Activated T-helper 2 cell treated with anti-CD3 and anti-CD28 coated beads, Interferon-gamma antibody, Interleukin-2, Interleukin-4, amounts not matched to agents 10 μg/mL and 5 μg/mL and 100 μg/mL, durations not matched to agents 14 hours and 24 hours and 36 hours (primary cell): Measurements from ENCODE around the gene DDB1. TPM values are rescaled to one million over a fixed set of nuclear protein-coding genes. Genes with fewer than 3 reads are reported as not detected.
A peak's percentile ranks its signal among the peaks of the same experiment; 100 is the strongest.

Experiments used
- DNase-seq: peaks from one replicate; pipeline ENCODE4 v3.0.0; 2021; ENCODE audit warnings: low spot score
- H3K27ac Mint-ChIP-seq: one replicate; pipeline ENCODE4 v1.8.0; 2021; ENCODE audit warnings: mixed read lengths
- H3K27me3 Mint-ChIP-seq: one replicate; pipeline ENCODE4 v1.8.0; 2021; ENCODE audit warnings: low read depth, mixed read lengths
- H3K36me3 Mint-ChIP-seq: one replicate; pipeline ENCODE4 v1.8.0; 2021; ENCODE audit warnings: low read depth, mixed read lengths
- H3K4me1 Mint-ChIP-seq: one replicate; pipeline ENCODE4 v1.8.0; 2021; ENCODE audit warnings: low read depth, mixed read lengths
- H3K4me3 Mint-ChIP-seq: one replicate; pipeline ENCODE4 v1.8.0; 2021; ENCODE audit warnings: low read depth, mild to moderate bottlenecking, moderate library complexity, mixed read lengths
- H3K9me3 Mint-ChIP-seq: one replicate; pipeline ENCODE4 v1.8.0; 2021; ENCODE audit warnings: mixed read lengths
- intact Hi-C: fragments of 100-400 bp; cut with micrococcal nuclease; formaldehyde crosslinking; loops from one replicate; pipeline ENCODE4 v1.15.1; 2023
- total RNA-seq: library from RNA; stranded (reverse); gene quantifications from 2 replicates; pipeline ENCODE4 v1.2.3, GENCODE V29; 2022

Gene DDB1
- total RNA-seq, 1 donor from 2014 or later = 260 TPM

- no peak for DNase-seq
- H3K27ac Mint-ChIP-seq = no peak overlapping the region
- no peaks in the 10 kb centered on the region for H3K9me3 Mint-ChIP-seq
- peaks cover 6% of the 10 kb centered on the region for H3K36me3 Mint-ChIP-seq
- intact Hi-C loops = loop anchor here (10.0 kb wide), 1 partner anchor 176 kb away; no protein-coding TSS in a partner anchor
- no peaks in the 10 kb centered on the region for H3K27me3 Mint-ChIP-seq
- H3K4me1 Mint-ChIP-seq = peaks cover 19% of the 10 kb centered on the region
- H3K4me3 Mint-ChIP-seq = no peak overlapping the region
These were observed 6.0 kb upstream of the DDB1 start for GRCh38 chr11:61338783-61339489.

GRCh38 chr11:61337706-61338470 lies 5.0 kb upstream of the DDB1 start:
- intact Hi-C loops = loop anchor here (10.0 kb wide), 1 partner anchor 177 kb away; no protein-coding TSS in a partner anchor
- H3K27ac Mint-ChIP-seq = no peak overlapping the region

GRCh38 chr11:61336171-61336935 lies 3.4 kb upstream of the DDB1 start:
- peaks cover 14% of the 10 kb centered on the region for H3K36me3 Mint-ChIP-seq
- H3K9me3 Mint-ChIP-seq = no peaks in the 10 kb centered on the region
- no peak overlapping the region for H3K4me3 Mint-ChIP-seq
- intact Hi-C loops = loop anchor here (1.0 to 10.0 kb wide), 3 partner anchors 49 to 178 kb away; partner anchors contain the start of gene TMEM216
- DNase-seq = peak; percentile 79
- H3K27me3 Mint-ChIP-seq = no peaks in the 10 kb centered on the region
- H3K27ac Mint-ChIP-seq = peak overlapping the region; percentile 78
- peaks cover 33% of the 10 kb centered on the region for H3K4me1 Mint-ChIP-seq

More at GRCh38 chr11:61337706-61338470, 5.0 kb upstream of the DDB1 start:
- no peak for DNase-seq
- Mint-ChIP-seq H3K27me3 (no peaks in the 10 kb centered on the region), H3K4me3 (no peak overlapping the region), H3K36me3 (peaks cover 6% of the 10 kb centered on the region), H3K4me1 (peaks cover 24% of the 10 kb centered on the region), H3K9me3 (no peaks in the 10 kb centered on the region)

- intact Hi-C loops = loop anchor here (10.0 kb wide), 1 partner anchor 179 kb away; no protein-coding TSS in a partner anchor
- peaks cover 40% of the 10 kb centered on the region for H3K4me1 Mint-ChIP-seq
- H3K4me3 Mint-ChIP-seq = no peak overlapping the region
- H3K36me3 Mint-ChIP-seq = peaks cover 22% of the 10 kb centered on the region
- no peaks in the 10 kb centered on the region for H3K27me3 Mint-ChIP-seq
- peak overlapping the region; percentile 48 for H3K27ac Mint-ChIP-seq
- no peaks in the 10 kb centered on the region for H3K9me3 Mint-ChIP-seq
- no peak for DNase-seq
These were observed 2.4 kb upstream of the DDB1 start for GRCh38 chr11:61335355-61335710.

- Mint-ChIP-seq H3K9me3 (no peaks in the 10 kb centered on the region), H3K36me3 (peaks cover 29% of the 10 kb centered on the region), H3K27ac (peak overlapping the region; percentile 94), H3K4me3 (peak overlapping the region; percentile 94), H3K27me3 (no peaks in the 10 kb centered on the region), H3K4me1 (peaks cover 47% of the 10 kb centered on the region)
- intact Hi-C loops = loop anchor here (5.0 to 10.0 kb wide), 2 partner anchors 42 to 180 kb away; no protein-coding TSS in a partner anchor
- no peak for DNase-seq
These were observed 1.8 kb upstream of the DDB1 start for GRCh38 chr11:61334434-61335354.

GRCh38 chr11:61333550-61334433 lies 887 bp upstream of the DDB1 start:
- Mint-ChIP-seq H3K4me3 (peak overlapping the region; percentile 94), H3K4me1 (peaks cover 53% of the 10 kb centered on the region), H3K27ac (peak overlapping the region; percentile 94), H3K9me3 (no peaks in the 10 kb centered on the region), H3K27me3 (no peaks in the 10 kb centered on the region), H3K36me3 (peaks cover 35% of the 10 kb centered on the region)
- no peak for DNase-seq
- intact Hi-C loops = loop anchor here (1.0 to 10.0 kb wide), 4 partner anchors 29 to 181 kb away; partner anchors contain the start of genes SDHAF2 and TMEM138

- no peaks in the 10 kb centered on the region for H3K27me3 Mint-ChIP-seq
- H3K27ac Mint-ChIP-seq = peak overlapping the region; percentile 94
- H3K36me3 Mint-ChIP-seq = peaks cover 48% of the 10 kb centered on the region
- no peaks in the 10 kb centered on the region for H3K9me3 Mint-ChIP-seq
- peaks cover 63% of the 10 kb centered on the region for H3K4me1 Mint-ChIP-seq
- peak overlapping the region; percentile 94 for H3K4me3 Mint-ChIP-seq
- intact Hi-C loops = loop anchor here (2.0 to 10.0 kb wide), 3 partner anchors 40 to 182 kb away; partner anchors contain the start of gene SDHAF2
- DNase-seq = no peak
These were observed 566 bp downstream of the DDB1 start for GRCh38 chr11:61332281-61332796.

- no peaks in the 10 kb centered on the region for H3K9me3 Mint-ChIP-seq
- no peak for DNase-seq
- intact Hi-C loops = loop anchor here (2.0 to 10.0 kb wide), 3 partner anchors 39 to 183 kb away; partner anchors contain the start of gene SDHAF2
- peak overlapping the region; percentile 94 for H3K4me3 Mint-ChIP-seq
- H3K27me3 Mint-ChIP-seq = no peaks in the 10 kb centered on the region
- peaks cover 48% of the 10 kb centered on the region for H3K36me3 Mint-ChIP-seq
- peaks cover 59% of the 10 kb centered on the region for H3K4me1 Mint-ChIP-seq
- H3K27ac Mint-ChIP-seq = peak overlapping the region; percentile 94
These were observed 1.3 kb downstream of the DDB1 start for GRCh38 chr11:61331651-61332050.

GRCh38 chr11:61329871-61330270 lies 3.0 kb downstream of the DDB1 start:
- H3K4me1 Mint-ChIP-seq = peaks cover 52% of the 10 kb centered on the region
- H3K27ac Mint-ChIP-seq = no peak overlapping the region
- no peaks in the 10 kb centered on the region for H3K9me3 Mint-ChIP-seq
- H3K36me3 Mint-ChIP-seq = peaks cover 64% of the 10 kb centered on the region
- H3K4me3 Mint-ChIP-seq = no peak overlapping the region
- intact Hi-C loops = loop anchor here (5.0 to 10.0 kb wide), 2 partner anchors 38 to 185 kb away; no protein-coding TSS in a partner anchor
- no peak for DNase-seq
- no peaks in the 10 kb centered on the region for H3K27me3 Mint-ChIP-seq

GRCh38 chr11:61328351-61328750 lies 4.6 kb downstream of the DDB1 start:
- no peaks in the 10 kb centered on the region for H3K9me3 Mint-ChIP-seq
- DNase-seq = no peak

GRCh38 chr11:61327669-61328071 lies 5.2 kb downstream of the DDB1 start:
- no peak for DNase-seq
- Mint-ChIP-seq H3K27me3 (no peaks in the 10 kb centered on the region), H3K4me1 (peaks cover 39% of the 10 kb centered on the region), H3K36me3 (peaks cover 83% of the 10 kb centered on the region), H3K27ac (no peak overlapping the region), H3K9me3 (no peaks in the 10 kb centered on the region), H3K4me3 (no peak overlapping the region)
- intact Hi-C loops = no loop called here

More at GRCh38 chr11:61328351-61328750, 4.6 kb downstream of the DDB1 start:
- Mint-ChIP-seq H3K4me1 (peaks cover 39% of the 10 kb centered on the region), H3K4me3 (no peak overlapping the region), H3K27ac (no peak overlapping the region), H3K27me3 (no peaks in the 10 kb centered on the region), H3K36me3 (peaks cover 76% of the 10 kb centered on the region)
- intact Hi-C loops = no loop called here
